Hepatocyte (in vitro differentiated cells): ENCODE results near the gene MAN1C1.

ENCODE experiments used
- CTCF ChIP-seq: fragments of 200-600 bp; sonication (generic); IDR thresholded peaks from 2 replicates; pipeline ENCODE4 v1.5.1; 2016; ENCODE audit warnings: antibody characterized with exemption, mild to moderate bottlenecking; ENCODE audit not compliant: poor library complexity
- EZH2phosphoT487 ChIP-seq: fragments of 200-600 bp; sonication (generic); IDR thresholded peaks from one replicate; pipeline ENCODE4 v1.6.1; 2018; ENCODE audit warnings: antibody characterized with exemption, mild to moderate bottlenecking, low read depth, moderate library complexity; ENCODE audit not compliant: unreplicated experiment, severe bottlenecking

- TF ChIP-seq CTCF (no peak), EZH2phosphoT487 (no peak)
Observed at GRCh38 chr1:25703041-25703440, 86.5 kb downstream of the MAN1C1 start.
